ENCODE measurements around the gene UBA5. TPM values are rescaled to one million over a fixed set of nuclear protein-coding genes. Genes with fewer than 3 reads are reported as not detected.

Gene UBA5
- total and polyA plus RNA-seq, 9 of the 15 experiments (the other 6 are each of a cell fraction or from before 2014, with no cell fraction given) = 8.1 to 71.1 (median 29.4) TPM

DNA sequence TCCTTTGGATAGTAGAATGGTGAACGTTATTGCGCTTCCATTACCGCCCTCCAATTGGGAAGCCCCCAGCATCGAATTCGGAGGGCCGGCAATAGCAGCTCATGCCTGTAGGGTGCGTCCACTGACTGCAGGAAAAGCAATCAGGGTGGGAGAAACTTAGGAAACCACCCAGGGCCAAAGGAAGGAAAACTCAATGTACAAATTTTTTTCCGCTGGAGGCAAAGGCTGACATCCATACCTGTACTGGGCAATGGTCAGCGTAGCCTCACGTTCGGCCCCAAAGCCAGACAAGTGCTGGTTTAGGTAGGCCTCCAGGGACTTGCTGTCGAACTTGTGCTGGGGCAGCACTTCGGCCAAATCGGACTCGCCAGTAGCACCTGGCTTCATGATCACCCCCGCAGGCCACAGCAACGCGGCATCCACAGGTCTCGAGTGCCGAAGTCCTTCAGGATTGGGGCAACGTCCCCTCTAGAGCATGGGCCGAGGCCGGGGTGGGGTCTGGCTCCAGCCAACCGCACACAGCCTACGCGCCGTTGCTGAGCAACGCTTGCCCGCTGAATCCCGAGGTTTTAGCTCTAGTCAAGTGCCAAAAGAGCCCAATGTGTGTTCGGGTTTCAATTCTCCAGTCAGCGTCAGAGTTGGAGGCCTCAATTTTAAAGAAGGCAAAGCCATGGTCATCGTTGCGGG lies 621 bp upstream of the UBA5 start, which contains the start of gene ACAD11 (continued):
- TF ChIP-seq SMAD3 (CRISPR knock-in tag; conservative IDR thresholded peaks at IDR 0.05) (no peak), LEF1 (IDR thresholded peaks at IDR 0.05) (no peak), L3MBTL2 (IDR thresholded peaks at IDR 0.05) (peak; percentile 8; the same call in 1 of the 2 replicates), POLR3A (IDR thresholded peaks at IDR 0.05; ENCODE audit: borderline replicate concordance, extremely low read depth, insufficient read depth, insufficient read length) (no peak), DACH1 (IDR thresholded peaks at IDR 0.05; ENCODE audit: partially characterized antibody) (no peak), YY1 (IDR thresholded peaks at IDR 0.05; ENCODE audit: borderline replicate concordance in 1 of 3, control insufficient read depth in 1 of 3, extremely low read depth in 1 of 3, insufficient read depth in 3 of 3, insufficient read length in 1 of 3, insufficient replicate concordance in 2 of 3, low read depth in 1 of 3, low read length in 2 of 3) (peak in 1 of 3 experiments; percentile 8), SREBF2 (CRISPR knock-in tag; IDR thresholded peaks at IDR 0.05) (no peak), SMAD1 (IDR thresholded peaks at IDR 0.05; ENCODE audit: low read depth, low read length, partially characterized antibody) (no peak), TBL1XR1 (IDR thresholded peaks at IDR 0.05; ENCODE audit: low read length in 2 of 2) (no peak)
- TF ChIP-seq, protein P1, sequence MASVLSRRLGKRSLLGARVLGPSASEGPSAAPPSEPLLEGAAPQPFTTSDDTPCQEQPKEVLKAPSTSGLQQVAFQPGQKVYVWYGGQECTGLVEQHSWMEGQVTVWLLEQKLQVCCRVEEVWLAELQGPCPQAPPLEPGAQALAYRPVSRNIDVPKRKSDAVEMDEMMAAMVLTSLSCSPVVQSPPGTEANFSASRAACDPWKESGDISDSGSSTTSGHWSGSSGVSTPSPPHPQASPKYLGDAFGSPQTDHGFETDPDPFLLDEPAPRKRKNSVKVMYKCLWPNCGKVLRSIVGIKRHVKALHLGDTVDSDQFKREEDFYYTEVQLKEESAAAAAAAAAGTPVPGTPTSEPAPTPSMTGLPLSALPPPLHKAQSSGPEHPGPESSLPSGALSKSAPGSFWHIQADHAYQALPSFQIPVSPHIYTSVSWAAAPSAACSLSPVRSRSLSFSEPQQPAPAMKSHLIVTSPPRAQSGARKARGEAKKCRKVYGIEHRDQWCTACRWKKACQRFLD (CRISPR knock-in tag; IDR thresholded peaks at IDR 0.05) = 0 out of 2 replicates have a peak, but pooled peaks have one; percentile 40
- TF ChIP-seq, protein P2, sequence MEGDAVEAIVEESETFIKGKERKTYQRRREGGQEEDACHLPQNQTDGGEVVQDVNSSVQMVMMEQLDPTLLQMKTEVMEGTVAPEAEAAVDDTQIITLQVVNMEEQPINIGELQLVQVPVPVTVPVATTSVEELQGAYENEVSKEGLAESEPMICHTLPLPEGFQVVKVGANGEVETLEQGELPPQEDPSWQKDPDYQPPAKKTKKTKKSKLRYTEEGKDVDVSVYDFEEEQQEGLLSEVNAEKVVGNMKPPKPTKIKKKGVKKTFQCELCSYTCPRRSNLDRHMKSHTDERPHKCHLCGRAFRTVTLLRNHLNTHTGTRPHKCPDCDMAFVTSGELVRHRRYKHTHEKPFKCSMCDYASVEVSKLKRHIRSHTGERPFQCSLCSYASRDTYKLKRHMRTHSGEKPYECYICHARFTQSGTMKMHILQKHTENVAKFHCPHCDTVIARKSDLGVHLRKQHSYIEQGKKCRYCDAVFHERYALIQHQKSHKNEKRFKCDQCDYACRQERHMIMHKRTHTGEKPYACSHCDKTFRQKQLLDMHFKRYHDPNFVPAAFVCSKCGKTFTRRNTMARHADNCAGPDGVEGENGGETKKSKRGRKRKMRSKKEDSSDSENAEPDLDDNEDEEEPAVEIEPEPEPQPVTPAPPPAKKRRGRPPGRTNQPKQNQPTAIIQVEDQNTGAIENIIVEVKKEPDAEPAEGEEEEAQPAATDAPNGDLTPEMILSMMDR (IDR thresholded peaks at IDR 0.05 in 2 of 3, conservative IDR thresholded peaks at IDR 0.05 in 1 of 3; ENCODE audit: insufficient read depth in 2 of 3, low read depth in 1 of 3, low read length in 3 of 3) = peak; percentile 56 to 76 (median 60)
- TF ChIP-seq, protein P3, sequence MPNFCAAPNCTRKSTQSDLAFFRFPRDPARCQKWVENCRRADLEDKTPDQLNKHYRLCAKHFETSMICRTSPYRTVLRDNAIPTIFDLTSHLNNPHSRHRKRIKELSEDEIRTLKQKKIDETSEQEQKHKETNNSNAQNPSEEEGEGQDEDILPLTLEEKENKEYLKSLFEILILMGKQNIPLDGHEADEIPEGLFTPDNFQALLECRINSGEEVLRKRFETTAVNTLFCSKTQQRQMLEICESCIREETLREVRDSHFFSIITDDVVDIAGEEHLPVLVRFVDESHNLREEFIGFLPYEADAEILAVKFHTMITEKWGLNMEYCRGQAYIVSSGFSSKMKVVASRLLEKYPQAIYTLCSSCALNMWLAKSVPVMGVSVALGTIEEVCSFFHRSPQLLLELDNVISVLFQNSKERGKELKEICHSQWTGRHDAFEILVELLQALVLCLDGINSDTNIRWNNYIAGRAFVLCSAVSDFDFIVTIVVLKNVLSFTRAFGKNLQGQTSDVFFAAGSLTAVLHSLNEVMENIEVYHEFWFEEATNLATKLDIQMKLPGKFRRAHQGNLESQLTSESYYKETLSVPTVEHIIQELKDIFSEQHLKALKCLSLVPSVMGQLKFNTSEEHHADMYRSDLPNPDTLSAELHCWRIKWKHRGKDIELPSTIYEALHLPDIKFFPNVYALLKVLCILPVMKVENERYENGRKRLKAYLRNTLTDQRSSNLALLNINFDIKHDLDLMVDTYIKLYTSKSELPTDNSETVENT (CRISPR knock-in tag; IDR thresholded peaks at IDR 0.05) = no peak

All from K562 (cell line).